WTC11 (cell line): ENCODE measurements around the gene LPP. TPM values are rescaled to one million over a fixed set of nuclear protein-coding genes. Genes with fewer than 3 reads are reported as not detected.

Experiments
- ATAC-seq: fragments of 200-7000 bp; cut with Tn5 transposase; 2 replicates; pipeline ENCODE4 v1.10.0; 2021; ENCODE audit warnings: mild to moderate bottlenecking, moderate library complexity
- CTCF ChIA-PET: fragments of 300-600 bp; sonication (Branson Sonifier 250); formaldehyde crosslinking; loops from one replicate; lab custom pipeline; 2021; ENCODE audit warnings: antibody characterized with exemption; lab: Charles Lee
- POLR2A ChIA-PET: fragments of 350-600 bp; sonication (Branson Sonifier 250); formaldehyde crosslinking; loops from one replicate; lab custom pipeline; 2021; ENCODE audit warnings: antibody characterized with exemption; lab: Charles Lee
- DNase-seq: peaks from one replicate; pipeline ENCODE4 v3.0.0; 2021; ENCODE audit warnings: low spot score
- H3K27ac Mint-ChIP-seq: 2 replicates; pipeline ENCODE4 v1.8.0; 2021; ENCODE audit warnings: mixed read lengths
- H3K27me3 Mint-ChIP-seq: 2 replicates; pipeline ENCODE4 v1.8.0; 2021; ENCODE audit warnings: low read depth, mild to moderate bottlenecking, moderate library complexity, mixed read lengths
- H3K36me3 Mint-ChIP-seq: 2 replicates; pipeline ENCODE4 v1.8.0; 2021; ENCODE audit warnings: mixed read lengths
- H3K4me1 Mint-ChIP-seq: 2 replicates; pipeline ENCODE4 v1.8.0; 2022; ENCODE audit warnings: mixed read lengths
- H3K4me3 Mint-ChIP-seq: 2 replicates; pipeline ENCODE4 v1.8.0; 2021; ENCODE audit warnings: mild to moderate bottlenecking, moderate library complexity, mixed read lengths
- H3K9me3 Mint-ChIP-seq: 2 replicates; pipeline ENCODE4 v1.8.0; 2021; ENCODE audit warnings: mixed read lengths
- CREM ChIP-seq: sonication (generic); formaldehyde crosslinking; IDR thresholded peaks from 2 replicates; pipeline ENCODE4 v1.8.1; 2022; ENCODE audit warnings: mild to moderate bottlenecking, missing genetic modification reagents, moderate library complexity
- EMX1 ChIP-seq: fragments of 250-450 bp; sonication (Bioruptor Pico); IDR thresholded peaks from 2 replicates; pipeline ENCODE4 v1.8.0; 2021; ENCODE audit warnings: mild to moderate bottlenecking
- FOXP1 ChIP-seq: sonication (generic); formaldehyde crosslinking; IDR thresholded peaks from 2 replicates; pipeline ENCODE4 v1.8.0; 2022; ENCODE audit warnings: missing genetic modification reagents, mild to moderate bottlenecking, moderate library complexity, borderline replicate concordance
- GTF2I ChIP-seq: fragments of 250-450 bp; sonication (Bioruptor Pico); conservative IDR thresholded peaks from 2 replicates; pipeline ENCODE4 v1.4.0; 2021; ENCODE audit warnings: mild to moderate bottlenecking
- JUN ChIP-seq: sonication (generic); formaldehyde crosslinking; IDR thresholded peaks from 2 replicates; pipeline ENCODE4 v1.8.0; 2023; ENCODE audit warnings: mild to moderate bottlenecking, missing genetic modification reagents
- KAT7 ChIP-seq: sonication (generic); formaldehyde crosslinking; IDR thresholded peaks from 2 replicates; pipeline ENCODE4 v1.8.1; 2023; ENCODE audit warnings: missing genetic modification reagents, mild to moderate bottlenecking, borderline replicate concordance
- ZNF671 ChIP-seq: fragments of 250-450 bp; sonication (Bioruptor Pico); IDR thresholded peaks from 2 replicates; pipeline ENCODE4 v1.8.0; 2021; ENCODE audit warnings: mild to moderate bottlenecking
- total RNA-seq: library from RNA; stranded (reverse); gene quantifications from 3 replicates; pipeline ENCODE4 v1.2.3, GENCODE V29; 2021
- TF ChIP-seq, protein P1 (sequence below): sonication (generic); formaldehyde crosslinking; IDR thresholded peaks from 2 replicates; pipeline ENCODE4 v1.8.1; 2023; ENCODE audit warnings: mild to moderate bottlenecking, missing genetic modification reagents
- TF ChIP-seq, protein P2 (sequence below): fragments of 250-450 bp; sonication (Bioruptor Pico); conservative IDR thresholded peaks from 2 replicates; pipeline ENCODE4 v1.9.0; 2021; ENCODE audit warnings: mild to moderate bottlenecking
- TF ChIP-seq, protein P3 (sequence below): sonication (generic); formaldehyde crosslinking; IDR thresholded peaks from 2 replicates; pipeline ENCODE4 v1.8.0; 2022; ENCODE audit warnings: mild to moderate bottlenecking, missing genetic modification reagents
- TF ChIP-seq, protein P4 (sequence below): sonication (generic); formaldehyde crosslinking; IDR thresholded peaks from 2 replicates; pipeline ENCODE4 v1.8.1; 2023; ENCODE audit warnings: mild to moderate bottlenecking, missing genetic modification reagents, borderline replicate concordance
- TF ChIP-seq, protein P5 (sequence below): sonication (generic); formaldehyde crosslinking; conservative IDR thresholded peaks from 2 replicates; pipeline ENCODE4 v1.8.1; 2023; ENCODE audit warnings: mild to moderate bottlenecking, low read depth, missing genetic modification reagents, moderate library complexity

Gene LPP
- total RNA-seq, 1 experiment from 2014 or later, result 49.6 TPM

DNA sequence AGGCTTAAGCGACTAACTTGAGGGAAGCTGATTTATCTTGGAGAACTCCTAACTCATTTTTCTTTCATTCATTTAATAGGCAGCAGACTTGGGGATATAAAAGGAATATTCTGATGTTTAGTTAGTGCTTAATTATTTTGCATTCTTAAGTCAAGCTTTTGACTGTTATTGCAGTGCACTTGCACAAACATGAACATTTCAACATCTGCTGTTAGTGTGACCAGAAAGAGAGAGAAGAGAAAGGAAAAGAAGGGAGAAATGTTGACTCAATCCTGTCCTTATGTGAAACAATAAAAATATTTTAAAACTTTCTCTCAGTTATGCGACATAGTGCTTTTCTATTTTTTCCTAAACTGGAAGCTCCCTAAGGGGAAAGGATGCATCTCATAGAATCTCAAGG lies 507.8 kb downstream of the LPP start:
- Mint-ChIP-seq H3K4me3 (no peak overlapping the region), H3K36me3 (no peaks in the 10 kb centered on the region), H3K27me3 (no peaks in the 10 kb centered on the region)
- DNase-seq (no peak), ATAC-seq (no peak)
- no peak for TF ChIP-seq GTF2I (CRISPR knock-in tag)
- TF ChIP-seq, protein P1, sequence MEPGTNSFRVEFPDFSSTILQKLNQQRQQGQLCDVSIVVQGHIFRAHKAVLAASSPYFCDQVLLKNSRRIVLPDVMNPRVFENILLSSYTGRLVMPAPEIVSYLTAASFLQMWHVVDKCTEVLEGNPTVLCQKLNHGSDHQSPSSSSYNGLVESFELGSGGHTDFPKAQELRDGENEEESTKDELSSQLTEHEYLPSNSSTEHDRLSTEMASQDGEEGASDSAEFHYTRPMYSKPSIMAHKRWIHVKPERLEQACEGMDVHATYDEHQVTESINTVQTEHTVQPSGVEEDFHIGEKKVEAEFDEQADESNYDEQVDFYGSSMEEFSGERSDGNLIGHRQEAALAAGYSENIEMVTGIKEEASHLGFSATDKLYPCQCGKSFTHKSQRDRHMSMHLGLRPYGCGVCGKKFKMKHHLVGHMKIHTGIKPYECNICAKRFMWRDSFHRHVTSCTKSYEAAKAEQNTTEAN, result no peak
- TF ChIP-seq, all 79 proteins: peak for 0
- CTCF ChIA-PET, result interaction anchor here (1.4 kb wide), 1 partner anchor 922 kb away, joined by 4 read pairs; no protein-coding TSS in a partner anchor
- H3K4me1 Mint-ChIP-seq, result peaks cover 13% of the 10 kb centered on the region
- no peak overlapping the region for H3K27ac Mint-ChIP-seq
- POLR2A ChIA-PET, result no interaction called here
- no peaks in the 10 kb centered on the region for H3K9me3 Mint-ChIP-seq

DNA sequence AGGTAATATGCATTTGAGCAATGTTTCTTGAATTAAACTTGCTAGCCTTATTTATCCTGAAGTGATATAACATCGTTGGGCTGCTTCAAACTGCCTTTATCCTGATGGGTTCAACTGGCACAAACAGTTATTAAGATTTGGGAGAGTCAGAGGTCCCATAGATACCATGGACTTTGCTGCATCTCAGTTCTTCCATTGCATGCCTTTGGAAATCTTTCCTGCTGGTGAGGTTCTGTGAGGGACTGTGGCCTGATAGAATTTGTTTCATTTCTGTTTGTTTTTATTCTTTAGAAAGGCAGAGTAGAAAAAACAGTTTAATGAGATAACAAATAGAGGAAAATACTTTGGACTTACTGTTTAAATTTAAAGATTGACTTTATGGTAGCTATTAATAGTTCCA lies 508.3 kb downstream of the LPP start:
- Mint-ChIP-seq H3K9me3 (no peaks in the 10 kb centered on the region), H3K27me3 (no peaks in the 10 kb centered on the region), H3K27ac (no peak overlapping the region), H3K4me1 (peaks cover 13% of the 10 kb centered on the region), H3K4me3 (no peak overlapping the region), H3K36me3 (no peaks in the 10 kb centered on the region)
- ChIA-PET POLR2A (no interaction called here), CTCF (interaction anchor here (1.4 kb wide), 1 partner anchor 922 kb away, joined by 4 read pairs; no protein-coding TSS in a partner anchor)
- no peak for DNase-seq
- TF ChIP-seq, protein P2, sequence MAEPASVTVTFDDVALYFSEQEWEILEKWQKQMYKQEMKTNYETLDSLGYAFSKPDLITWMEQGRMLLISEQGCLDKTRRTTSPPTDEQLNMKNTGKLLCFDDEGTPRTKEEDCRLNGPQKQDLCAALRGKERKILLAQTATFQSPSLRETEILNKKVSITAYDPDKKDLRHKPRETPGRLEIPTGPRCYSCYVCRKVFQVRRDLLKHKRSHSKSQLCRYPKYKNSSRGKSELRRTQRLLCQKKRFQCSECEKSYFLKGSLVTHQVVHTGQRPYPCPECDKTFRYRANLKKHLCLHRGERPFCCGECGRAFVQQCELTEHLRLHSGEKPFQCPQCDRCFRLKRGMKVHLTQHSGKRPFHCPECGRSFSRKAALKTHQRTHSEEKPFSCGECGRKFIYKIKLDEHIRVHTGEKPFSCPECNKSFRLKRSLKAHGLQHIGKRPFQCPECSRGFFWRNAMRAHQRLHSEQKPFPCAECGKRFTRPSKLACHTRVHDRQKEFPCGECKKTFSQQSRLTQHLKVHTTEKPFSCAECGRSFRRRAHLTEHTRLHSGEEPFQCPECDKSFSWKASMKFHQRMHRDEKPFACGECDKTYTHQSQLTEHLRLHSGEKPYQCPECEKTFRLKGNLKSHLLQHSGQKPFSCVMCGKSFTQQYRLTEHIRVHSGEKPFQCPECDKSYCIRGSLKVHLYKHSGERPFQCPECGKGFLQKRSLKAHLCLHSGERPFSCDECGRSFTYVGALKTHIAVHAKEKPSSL (CRISPR knock-in tag), result no peak
- TF ChIP-seq, protein P3, sequence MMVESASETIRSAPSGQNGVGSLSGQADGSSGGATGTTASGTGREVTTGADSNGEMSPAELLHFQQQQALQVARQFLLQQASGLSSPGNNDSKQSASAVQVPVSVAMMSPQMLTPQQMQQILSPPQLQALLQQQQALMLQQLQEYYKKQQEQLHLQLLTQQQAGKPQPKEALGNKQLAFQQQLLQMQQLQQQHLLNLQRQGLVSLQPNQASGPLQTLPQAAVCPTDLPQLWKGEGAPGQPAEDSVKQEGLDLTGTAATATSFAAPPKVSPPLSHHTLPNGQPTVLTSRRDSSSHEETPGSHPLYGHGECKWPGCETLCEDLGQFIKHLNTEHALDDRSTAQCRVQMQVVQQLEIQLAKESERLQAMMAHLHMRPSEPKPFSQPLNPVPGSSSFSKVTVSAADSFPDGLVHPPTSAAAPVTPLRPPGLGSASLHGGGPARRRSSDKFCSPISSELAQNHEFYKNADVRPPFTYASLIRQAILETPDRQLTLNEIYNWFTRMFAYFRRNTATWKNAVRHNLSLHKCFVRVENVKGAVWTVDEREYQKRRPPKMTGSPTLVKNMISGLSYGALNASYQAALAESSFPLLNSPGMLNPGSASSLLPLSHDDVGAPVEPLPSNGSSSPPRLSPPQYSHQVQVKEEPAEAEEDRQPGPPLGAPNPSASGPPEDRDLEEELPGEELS (CRISPR knock-in tag), result no peak
- TF ChIP-seq, protein P4, sequence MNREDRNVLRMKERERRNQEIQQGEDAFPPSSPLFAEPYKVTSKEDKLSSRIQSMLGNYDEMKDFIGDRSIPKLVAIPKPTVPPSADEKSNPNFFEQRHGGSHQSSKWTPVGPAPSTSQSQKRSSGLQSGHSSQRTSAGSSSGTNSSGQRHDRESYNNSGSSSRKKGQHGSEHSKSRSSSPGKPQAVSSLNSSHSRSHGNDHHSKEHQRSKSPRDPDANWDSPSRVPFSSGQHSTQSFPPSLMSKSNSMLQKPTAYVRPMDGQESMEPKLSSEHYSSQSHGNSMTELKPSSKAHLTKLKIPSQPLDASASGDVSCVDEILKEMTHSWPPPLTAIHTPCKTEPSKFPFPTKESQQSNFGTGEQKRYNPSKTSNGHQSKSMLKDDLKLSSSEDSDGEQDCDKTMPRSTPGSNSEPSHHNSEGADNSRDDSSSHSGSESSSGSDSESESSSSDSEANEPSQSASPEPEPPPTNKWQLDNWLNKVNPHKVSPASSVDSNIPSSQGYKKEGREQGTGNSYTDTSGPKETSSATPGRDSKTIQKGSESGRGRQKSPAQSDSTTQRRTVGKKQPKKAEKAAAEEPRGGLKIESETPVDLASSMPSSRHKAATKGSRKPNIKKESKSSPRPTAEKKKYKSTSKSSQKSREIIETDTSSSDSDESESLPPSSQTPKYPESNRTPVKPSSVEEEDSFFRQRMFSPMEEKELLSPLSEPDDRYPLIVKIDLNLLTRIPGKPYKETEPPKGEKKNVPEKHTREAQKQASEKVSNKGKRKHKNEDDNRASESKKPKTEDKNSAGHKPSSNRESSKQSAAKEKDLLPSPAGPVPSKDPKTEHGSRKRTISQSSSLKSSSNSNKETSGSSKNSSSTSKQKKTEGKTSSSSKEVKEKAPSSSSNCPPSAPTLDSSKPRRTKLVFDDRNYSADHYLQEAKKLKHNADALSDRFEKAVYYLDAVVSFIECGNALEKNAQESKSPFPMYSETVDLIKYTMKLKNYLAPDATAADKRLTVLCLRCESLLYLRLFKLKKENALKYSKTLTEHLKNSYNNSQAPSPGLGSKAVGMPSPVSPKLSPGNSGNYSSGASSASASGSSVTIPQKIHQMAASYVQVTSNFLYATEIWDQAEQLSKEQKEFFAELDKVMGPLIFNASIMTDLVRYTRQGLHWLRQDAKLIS (CRISPR knock-in tag), result no peak
- TF ChIP-seq FOXP1 (CRISPR knock-in tag), result no peak
- TF ChIP-seq, protein P5, sequence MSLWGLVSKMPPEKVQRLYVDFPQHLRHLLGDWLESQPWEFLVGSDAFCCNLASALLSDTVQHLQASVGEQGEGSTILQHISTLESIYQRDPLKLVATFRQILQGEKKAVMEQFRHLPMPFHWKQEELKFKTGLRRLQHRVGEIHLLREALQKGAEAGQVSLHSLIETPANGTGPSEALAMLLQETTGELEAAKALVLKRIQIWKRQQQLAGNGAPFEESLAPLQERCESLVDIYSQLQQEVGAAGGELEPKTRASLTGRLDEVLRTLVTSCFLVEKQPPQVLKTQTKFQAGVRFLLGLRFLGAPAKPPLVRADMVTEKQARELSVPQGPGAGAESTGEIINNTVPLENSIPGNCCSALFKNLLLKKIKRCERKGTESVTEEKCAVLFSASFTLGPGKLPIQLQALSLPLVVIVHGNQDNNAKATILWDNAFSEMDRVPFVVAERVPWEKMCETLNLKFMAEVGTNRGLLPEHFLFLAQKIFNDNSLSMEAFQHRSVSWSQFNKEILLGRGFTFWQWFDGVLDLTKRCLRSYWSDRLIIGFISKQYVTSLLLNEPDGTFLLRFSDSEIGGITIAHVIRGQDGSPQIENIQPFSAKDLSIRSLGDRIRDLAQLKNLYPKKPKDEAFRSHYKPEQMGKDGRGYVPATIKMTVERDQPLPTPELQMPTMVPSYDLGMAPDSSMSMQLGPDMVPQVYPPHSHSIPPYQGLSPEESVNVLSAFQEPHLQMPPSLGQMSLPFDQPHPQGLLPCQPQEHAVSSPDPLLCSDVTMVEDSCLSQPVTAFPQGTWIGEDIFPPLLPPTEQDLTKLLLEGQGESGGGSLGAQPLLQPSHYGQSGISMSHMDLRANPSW (CRISPR knock-in tag), result no peak
- TF ChIP-seq EMX1, result no peak
- TF ChIP-seq KAT7, result no peak
- TF ChIP-seq CREM (CRISPR knock-in tag), result no peak
- no peak for TF ChIP-seq ZNF671
- no peak for TF ChIP-seq JUN (CRISPR knock-in tag)
- no peak for ATAC-seq
